ENCODE data around the gene RILPL1.
"Not testable (repeated sequence)": the region's sequence is repeated elsewhere in the genome, so short reads cannot be mapped to it uniquely, and the experiment has no call there.

The RILPL1 gene

GRCh38 chr12:123482876-123483275, 50.6 kb downstream of the RILPL1 start:
- no peak overlapping the region for H3K9ac ChIP-seq
- no peak for TF ChIP-seq CTCF (IDR thresholded peaks at IDR 0.05)
- no peaks in the 10 kb centered on the region for H3K4me1 ChIP-seq
- no peak overlapping the region for H3K27ac ChIP-seq
- no peak overlapping the region for H2AFZ ChIP-seq
- no peaks in the 10 kb centered on the region for H3K9me3 ChIP-seq (ENCODE audit: control insufficient read depth, low read length)
- H3K79me2 ChIP-seq = no peaks in the 10 kb centered on the region
- H3K4me2 ChIP-seq (ENCODE audit: low read length) = no peak overlapping the region
- no peaks in the 10 kb centered on the region for H3K27me3 ChIP-seq (ENCODE audit: control insufficient read depth, insufficient read depth, low read length)
- H3K36me3 ChIP-seq (ENCODE audit: control insufficient read depth, insufficient read depth, low read length) = no peaks in the 10 kb centered on the region
- no peak overlapping the region for H3K4me3 ChIP-seq (ENCODE audit: low read depth, low read length)

- not testable (repeated sequence) for H3K4me3 ChIP-seq (ENCODE audit: low read depth, low read length); H3K27me3 ChIP-seq (ENCODE audit: control insufficient read depth, insufficient read depth, low read length); H2AFZ ChIP-seq; H3K27ac ChIP-seq; H3K9ac ChIP-seq; H3K4me1 ChIP-seq; H3K4me2 ChIP-seq (ENCODE audit: low read length); H3K9me3 ChIP-seq (ENCODE audit: control insufficient read depth, low read length); H3K79me2 ChIP-seq; H3K36me3 ChIP-seq (ENCODE audit: control insufficient read depth, insufficient read depth, low read length)
These were observed 52.3 kb downstream of the RILPL1 start for GRCh38 chr12:123481251-123481650.

GRCh38 chr12:123479442-123480180, 53.9 kb downstream of the RILPL1 start:
- Histone ChIP-seq H3K79me2 (no peaks in the 10 kb centered on the region), H3K9ac (no peak overlapping the region), H3K4me1 (peaks cover 8% of the 10 kb centered on the region), H3K36me3 (ENCODE audit: control insufficient read depth, insufficient read depth, low read length) (no peaks in the 10 kb centered on the region), H3K27me3 (ENCODE audit: control insufficient read depth, insufficient read depth, low read length) (no peaks in the 10 kb centered on the region), H3K9me3 (ENCODE audit: control insufficient read depth, low read length) (no peaks in the 10 kb centered on the region), H2AFZ (no peak overlapping the region), H3K4me3 (ENCODE audit: low read depth, low read length) (no peak overlapping the region), H3K27ac (no peak overlapping the region), H3K4me2 (ENCODE audit: low read length) (no peak overlapping the region)
- TF ChIP-seq CTCF (IDR thresholded peaks at IDR 0.05) = no peak

- no peak overlapping the region for H3K4me2 ChIP-seq (ENCODE audit: low read length)
- no peaks in the 10 kb centered on the region for H3K9me3 ChIP-seq (ENCODE audit: control insufficient read depth, low read length)
- H3K79me2 ChIP-seq = no peaks in the 10 kb centered on the region
- H2AFZ ChIP-seq = no peak overlapping the region
- H3K36me3 ChIP-seq (ENCODE audit: control insufficient read depth, insufficient read depth, low read length) = no peaks in the 10 kb centered on the region
- no peak for TF ChIP-seq CTCF (IDR thresholded peaks at IDR 0.05)
- H3K9ac ChIP-seq = no peak overlapping the region
- no peaks in the 10 kb centered on the region for H3K27me3 ChIP-seq (ENCODE audit: control insufficient read depth, insufficient read depth, low read length)
- no peak overlapping the region for H3K27ac ChIP-seq
- H3K4me3 ChIP-seq (ENCODE audit: low read depth, low read length) = no peak overlapping the region
- peaks cover 16% of the 10 kb centered on the region for H3K4me1 ChIP-seq
These were observed 54.8 kb downstream of the RILPL1 start for GRCh38 chr12:123478762-123479161.

GRCh38 chr12:123478069-123478468, 55.5 kb downstream of the RILPL1 start:
- Histone ChIP-seq H2AFZ (no peak overlapping the region), H3K9me3 (ENCODE audit: control insufficient read depth, low read length) (no peaks in the 10 kb centered on the region), H3K4me1 (peaks cover 16% of the 10 kb centered on the region), H3K4me3 (ENCODE audit: low read depth, low read length) (no peak overlapping the region), H3K27ac (no peak overlapping the region), H3K9ac (no peak overlapping the region), H3K4me2 (ENCODE audit: low read length) (no peak overlapping the region), H3K79me2 (no peaks in the 10 kb centered on the region), H3K27me3 (ENCODE audit: control insufficient read depth, insufficient read depth, low read length) (no peaks in the 10 kb centered on the region), H3K36me3 (ENCODE audit: control insufficient read depth, insufficient read depth, low read length) (no peaks in the 10 kb centered on the region)
- no peak for TF ChIP-seq CTCF (IDR thresholded peaks at IDR 0.05)

All from parathyroid adenoma (tissue), 2 donors.